GM23338 (cell line): ENCODE data around the gene ANO5. TPM values are rescaled to one million over a fixed set of nuclear protein-coding genes. Genes with fewer than 3 reads are reported as not detected.

Source experiments
- ATAC-seq: fragments of 200-7000 bp; cut with Tn5 transposase; 3 replicates; pipeline ENCODE4 v1.9.1; 2020
- DNase-seq: peaks from one replicate; pipeline ENCODE4 v3.0.0-alpha.2; 2015; ENCODE audit warnings: low spot score
- H2AFZ ChIP-seq: fragments of 200-600 bp; sonication (generic); 2 replicates; pipeline ENCODE4 v1.8.0; 2016; ENCODE audit warnings: antibody characterized with exemption, mild to moderate bottlenecking, moderate library complexity
- H3F3A ChIP-seq: fragments of 200-600 bp; sonication (generic); replicated peaks from 2 replicates; pipeline ENCODE4 v1.8.0; 2017; ENCODE audit warnings: antibody characterized with exemption, mixed run types, low read depth
- H3K27ac ChIP-seq: fragments of 200-600 bp; sonication (generic); 2 replicates; pipeline ENCODE4 v1.6.1; 2016; ENCODE audit warnings: low read depth
- H3K27me3 ChIP-seq: fragments of 200-600 bp; sonication (generic); 2 replicates; pipeline ENCODE4 v1.8.0; 2016; ENCODE audit warnings: mild to moderate bottlenecking, mixed run types, moderate library complexity; ENCODE audit not compliant: insufficient read depth
- H3K36me3 ChIP-seq: fragments of 200-600 bp; sonication (generic); 2 replicates; pipeline ENCODE4 v1.8.0; 2016; ENCODE audit warnings: mild to moderate bottlenecking; ENCODE audit not compliant: insufficient read depth
- H3K4me1 ChIP-seq: fragments of 200-600 bp; sonication (generic); 2 replicates; pipeline ENCODE4 v1.8.0; 2016; ENCODE audit warnings: mild to moderate bottlenecking, moderate library complexity; ENCODE audit not compliant: insufficient read depth
- H3K4me2 ChIP-seq: fragments of 200-600 bp; sonication (generic); 2 replicates; pipeline ENCODE4 v1.7.1; 2017; ENCODE audit warnings: mixed run types
- H3K4me3 ChIP-seq: fragments of 200-600 bp; sonication (generic); 2 replicates; pipeline ENCODE4 v1.6.1; 2016; ENCODE audit warnings: mixed run types
- H3K79me2 ChIP-seq: fragments of 200-600 bp; sonication (generic); replicated peaks from 2 replicates; pipeline ENCODE4 v1.8.0; 2017; ENCODE audit warnings: mild to moderate bottlenecking; ENCODE audit not compliant: insufficient read depth
- H3K9me2 ChIP-seq: fragments of 200-600 bp; sonication (generic); 2 replicates; pipeline ENCODE4 v1.8.0; 2017; ENCODE audit not compliant: insufficient read depth
- H4K20me1 ChIP-seq: fragments of 200-600 bp; sonication (generic); replicated peaks from 2 replicates; pipeline ENCODE4 v1.8.0; 2017; ENCODE audit warnings: mild to moderate bottlenecking; ENCODE audit not compliant: insufficient read depth
- H3K27ac Mint-ChIP-seq: 2 replicates; pipeline ENCODE4 v1.8.0; 2020; ENCODE audit warnings: inconsistent platforms, mild to moderate bottlenecking, moderate library complexity, mixed read lengths
- H3K27me3 Mint-ChIP-seq: 3 replicates; pipeline ENCODE4 v1.8.0; 2022; ENCODE audit warnings: low read depth, mild to moderate bottlenecking, moderate library complexity, mixed read lengths, inconsistent platforms; ENCODE audit not compliant: insufficient read depth, poor library complexity
- H3K36me3 Mint-ChIP-seq: 3 replicates; pipeline ENCODE4 v1.8.0; 2021; ENCODE audit warnings: low read depth, mild to moderate bottlenecking, inconsistent platforms, moderate library complexity, mixed read lengths
- H3K4me1 Mint-ChIP-seq: 3 replicates; pipeline ENCODE4 v1.8.0; 2020; ENCODE audit warnings: mild to moderate bottlenecking, inconsistent platforms, mixed read lengths
- H3K4me3 Mint-ChIP-seq: 3 replicates; pipeline ENCODE4 v1.8.0; 2021; ENCODE audit warnings: moderate library complexity, mild to moderate bottlenecking, inconsistent platforms, mixed read lengths
- H3K9me3 Mint-ChIP-seq: 3 replicates; pipeline ENCODE4 v1.8.0; 2020; ENCODE audit warnings: moderate library complexity, mild to moderate bottlenecking, inconsistent platforms, mixed read lengths
- CREB1 ChIP-seq: fragments of 250-450 bp; sonication (Bioruptor Pico); IDR thresholded peaks from 2 replicates; pipeline ENCODE4 v1.5.0; 2020; ENCODE audit warnings: low read depth, mild to moderate bottlenecking, moderate library complexity
- EZH2 ChIP-seq: fragments of 200-600 bp; sonication (generic); IDR thresholded peaks from one replicate; pipeline ENCODE4 v1.8.0; 2017; ENCODE audit warnings: antibody characterized with exemption, mild to moderate bottlenecking, low read depth; ENCODE audit not compliant: unreplicated experiment
- JUNB ChIP-seq: IDR thresholded peaks from one replicate; pipeline ENCODE4 v1.6.1; 2016; ENCODE audit warnings: antibody characterized with exemption; ENCODE audit not compliant: unreplicated experiment
- POLR2AphosphoS5 ChIP-seq: IDR thresholded peaks from 2 replicates; pipeline ENCODE4 v1.6.1; 2016; ENCODE audit warnings: antibody characterized with exemption, low read depth
- REST ChIP-seq: IDR thresholded peaks from one replicate; pipeline ENCODE4 v1.6.1; 2018; ENCODE audit warnings: antibody characterized with exemption; ENCODE audit not compliant: unreplicated experiment
- ZNF462 ChIP-seq: fragments of 250-450 bp; sonication (Bioruptor Pico); IDR thresholded peaks from 2 replicates; pipeline ENCODE4 v1.5.0; 2020; ENCODE audit warnings: mild to moderate bottlenecking, moderate library complexity
- polyA plus RNA-seq: library from polyadenylated mRNA; unstranded; fragments of >200 nt; fragmentation: Nextera tagmentation; extraction: Ambion mirVana; gene quantifications from 2 replicates; pipeline ENCODE4 v1.2.1, GENCODE V29; 2016
- total RNA-seq: library from RNA; depleted of rRNA; stranded (reverse); fragments of >200 nt; shearing (Covaris generic); gene quantifications from 2 replicates; pipeline ENCODE4 v1.2.3, GENCODE V29; 2014
- TF ChIP-seq, protein P1 (sequence below), 2 experiments: fragments of 200-600 bp in 1 of 2; sonication (generic) in 1 of 2; conservative IDR thresholded peaks; 2 replicates each; pipeline versions ENCODE4 v1.5.1 to v1.6.1; 2016 to 2017; ENCODE audit warnings: antibody characterized with exemption in 2 of 2, low read depth in 2 of 2, mild to moderate bottlenecking in 2 of 2, moderate library complexity in 1 of 2

Gene ANO5
- total and polyA plus RNA-seq, 2 experiments from 2014 or later = 1.8 to 8.3 TPM

DNA sequence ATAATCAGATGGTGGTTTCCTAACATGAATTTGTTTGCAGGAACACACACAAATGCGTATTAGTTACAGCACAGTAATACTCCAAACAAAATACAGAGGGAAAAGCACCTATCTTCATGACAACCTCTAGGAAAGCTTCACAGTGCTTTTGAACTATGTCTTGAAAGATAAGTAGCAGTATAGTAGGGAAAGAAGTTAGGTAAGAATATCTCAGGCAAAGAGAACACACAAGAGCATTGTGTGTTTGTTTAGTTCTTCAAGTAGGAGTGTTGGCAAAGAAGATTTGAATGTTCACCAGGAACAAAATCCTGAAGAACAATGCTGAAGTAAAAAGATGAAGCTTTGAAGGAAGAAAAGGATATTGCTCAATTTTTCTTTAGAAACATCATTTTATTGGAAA lies 54.1 kb downstream of the ANO5 start (continued):
- no peak for TF ChIP-seq ZNF462 (CRISPR knock-in tag)

- Histone ChIP-seq H3K9me2 (no peaks in the 10 kb centered on the region), H3K4me3 (no peak overlapping the region), H3K4me2 (no peak overlapping the region), H3K27me3 (no peaks in the 10 kb centered on the region), H2AFZ (no peak overlapping the region), H3K4me1 (no peaks in the 10 kb centered on the region), H3K79me2 (no peaks in the 10 kb centered on the region), H3K36me3 (no peaks in the 10 kb centered on the region), H4K20me1 (no peaks in the 10 kb centered on the region), H3F3A (no peaks in the 10 kb centered on the region), H3K27ac (no peak overlapping the region)
- ATAC-seq (no peak), DNase-seq (no peak)
- H3K9me3 Mint-ChIP-seq = no peaks in the 10 kb centered on the region
- H3K4me3 Mint-ChIP-seq = no peak overlapping the region
- no peaks in the 10 kb centered on the region for H3K36me3 Mint-ChIP-seq
- no peaks in the 10 kb centered on the region for H3K27me3 Mint-ChIP-seq
- peaks cover 5% of the 10 kb centered on the region; the same call in 2 of the 3 replicates for H3K4me1 Mint-ChIP-seq
- H3K27ac Mint-ChIP-seq = no peak overlapping the region
- TF ChIP-seq POLR2AphosphoS5 = no peak
- TF ChIP-seq EZH2 = no peak
- TF ChIP-seq CREB1 (CRISPR knock-in tag) = no peak
- TF ChIP-seq, protein P1, sequence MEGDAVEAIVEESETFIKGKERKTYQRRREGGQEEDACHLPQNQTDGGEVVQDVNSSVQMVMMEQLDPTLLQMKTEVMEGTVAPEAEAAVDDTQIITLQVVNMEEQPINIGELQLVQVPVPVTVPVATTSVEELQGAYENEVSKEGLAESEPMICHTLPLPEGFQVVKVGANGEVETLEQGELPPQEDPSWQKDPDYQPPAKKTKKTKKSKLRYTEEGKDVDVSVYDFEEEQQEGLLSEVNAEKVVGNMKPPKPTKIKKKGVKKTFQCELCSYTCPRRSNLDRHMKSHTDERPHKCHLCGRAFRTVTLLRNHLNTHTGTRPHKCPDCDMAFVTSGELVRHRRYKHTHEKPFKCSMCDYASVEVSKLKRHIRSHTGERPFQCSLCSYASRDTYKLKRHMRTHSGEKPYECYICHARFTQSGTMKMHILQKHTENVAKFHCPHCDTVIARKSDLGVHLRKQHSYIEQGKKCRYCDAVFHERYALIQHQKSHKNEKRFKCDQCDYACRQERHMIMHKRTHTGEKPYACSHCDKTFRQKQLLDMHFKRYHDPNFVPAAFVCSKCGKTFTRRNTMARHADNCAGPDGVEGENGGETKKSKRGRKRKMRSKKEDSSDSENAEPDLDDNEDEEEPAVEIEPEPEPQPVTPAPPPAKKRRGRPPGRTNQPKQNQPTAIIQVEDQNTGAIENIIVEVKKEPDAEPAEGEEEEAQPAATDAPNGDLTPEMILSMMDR (conservative IDR thresholded peaks at IDR 0.05; ENCODE audit: low read depth in 2 of 2) = no peak
- TF ChIP-seq REST = no peak
- no peak for TF ChIP-seq JUNB
Observed at GRCh38 chr11:22249871-22250270, 57.0 kb downstream of the ANO5 start.
